Gastrocnemius medialis (tissue), 4 donors: ENCODE data around the gene TMEM132E.

Experiments
- POLR2A ChIP-seq, 2 donors: fragments of 450-650 bp; IDR thresholded peaks; one replicate each; pipeline ENCODE4 v1.6.1; 2017; ENCODE audit warnings: antibody characterized with exemption in 2 of 2, mild to moderate bottlenecking in 2 of 2, moderate library complexity in 2 of 2
- TF ChIP-seq, protein P1 (sequence below), 5 experiments: fragments of 450-650 bp in 3 of 5; fragments of 200-600 bp in 2 of 5; sonication (generic) in 2 of 5; IDR thresholded peaks in 4 of 5; conservative IDR thresholded peaks in 1 of 5; 1 replicate in 4 of 5; 2 replicates in 1 of 5; pipeline ENCODE4 v1.5.1; 2016 to 2019; ENCODE audit warnings: antibody characterized with exemption in 5 of 5, mild to moderate bottlenecking in 3 of 5, moderate library complexity in 3 of 5

GRCh38 chr17:34673995-34674890 lies 94.9 kb downstream of the TMEM132E start:
- TF ChIP-seq, protein P1, sequence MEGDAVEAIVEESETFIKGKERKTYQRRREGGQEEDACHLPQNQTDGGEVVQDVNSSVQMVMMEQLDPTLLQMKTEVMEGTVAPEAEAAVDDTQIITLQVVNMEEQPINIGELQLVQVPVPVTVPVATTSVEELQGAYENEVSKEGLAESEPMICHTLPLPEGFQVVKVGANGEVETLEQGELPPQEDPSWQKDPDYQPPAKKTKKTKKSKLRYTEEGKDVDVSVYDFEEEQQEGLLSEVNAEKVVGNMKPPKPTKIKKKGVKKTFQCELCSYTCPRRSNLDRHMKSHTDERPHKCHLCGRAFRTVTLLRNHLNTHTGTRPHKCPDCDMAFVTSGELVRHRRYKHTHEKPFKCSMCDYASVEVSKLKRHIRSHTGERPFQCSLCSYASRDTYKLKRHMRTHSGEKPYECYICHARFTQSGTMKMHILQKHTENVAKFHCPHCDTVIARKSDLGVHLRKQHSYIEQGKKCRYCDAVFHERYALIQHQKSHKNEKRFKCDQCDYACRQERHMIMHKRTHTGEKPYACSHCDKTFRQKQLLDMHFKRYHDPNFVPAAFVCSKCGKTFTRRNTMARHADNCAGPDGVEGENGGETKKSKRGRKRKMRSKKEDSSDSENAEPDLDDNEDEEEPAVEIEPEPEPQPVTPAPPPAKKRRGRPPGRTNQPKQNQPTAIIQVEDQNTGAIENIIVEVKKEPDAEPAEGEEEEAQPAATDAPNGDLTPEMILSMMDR (IDR thresholded peaks at IDR 0.05 in 4 of 5, conservative IDR thresholded peaks at IDR 0.05 in 1 of 5): no peak
- TF ChIP-seq POLR2A (IDR thresholded peaks at IDR 0.05): no peak
